HepG2 (cell line): ENCODE measurements around the gene SCYGR8. TPM values are rescaled to one million over a fixed set of nuclear protein-coding genes. Genes with fewer than 3 reads are reported as not detected.
A peak's percentile ranks its signal among the peaks of the same experiment; 100 is the strongest.

Experiments
- CCAR2 ChIP-seq: fragments of 200-400 bp; formaldehyde crosslinking; optimal IDR thresholded peaks from 2 replicates; pipeline ENCODE3; 2018; ENCODE audit warnings: low read depth, mild to moderate bottlenecking, low read length, moderate library complexity
- CEBPB ChIP-seq: IDR thresholded peaks from 2 replicates; pipeline ENCODE4 v1.6.1; 2011; ENCODE audit warnings: low read depth, low read length, improper control_type of control experiment, borderline replicate concordance
- CEBPG ChIP-seq: IDR thresholded peaks from 2 replicates; pipeline ENCODE4 v1.6.1; 2016
- HIC2 ChIP-seq: sonication (generic); formaldehyde crosslinking; IDR thresholded peaks from 2 replicates; pipeline ENCODE4 v1.9.0; 2022; ENCODE audit warnings: low read depth, missing genetic modification reagents
- ZFP62 ChIP-seq: sonication (generic); formaldehyde crosslinking; IDR thresholded peaks from 2 replicates; pipeline ENCODE4 v1.4.0; 2020; ENCODE audit warnings: missing genetic modification reagents
- ZNF143 ChIP-seq: sonication (generic); formaldehyde crosslinking; IDR thresholded peaks from 2 replicates; pipeline ENCODE4 v1.4.0; 2020; ENCODE audit warnings: missing genetic modification reagents
- ZNF274 ChIP-seq: sonication (generic); formaldehyde crosslinking; IDR thresholded peaks from 2 replicates; pipeline ENCODE4 v1.5.1; 2020; ENCODE audit warnings: mild to moderate bottlenecking, missing genetic modification reagents
- ZNF460 ChIP-seq: sonication (generic); formaldehyde crosslinking; IDR thresholded peaks from 2 replicates; pipeline ENCODE4 v1.5.1; 2020; ENCODE audit warnings: missing genetic modification reagents, mild to moderate bottlenecking, borderline replicate concordance
- ZNF615 ChIP-seq: sonication (generic); formaldehyde crosslinking; IDR thresholded peaks from 2 replicates; pipeline ENCODE4 v1.5.0; 2020; ENCODE audit warnings: mild to moderate bottlenecking, missing genetic modification reagents, borderline replicate concordance
- ZNF652 ChIP-seq: IDR thresholded peaks from 2 replicates; pipeline ENCODE4 v1.6.1; 2016; ENCODE audit warnings: low read depth, borderline replicate concordance
- ZNF781 ChIP-seq: sonication (generic); formaldehyde crosslinking; IDR thresholded peaks from 2 replicates; pipeline ENCODE4 v1.5.1; 2020; ENCODE audit warnings: borderline replicate concordance, mild to moderate bottlenecking, missing genetic modification reagents; ENCODE audit errors: not compliant biosample characterization
- ZNF883 ChIP-seq: sonication (generic); formaldehyde crosslinking; IDR thresholded peaks from 2 replicates; pipeline ENCODE4 v1.5.1; 2020; ENCODE audit warnings: mild to moderate bottlenecking, missing genetic modification reagents; ENCODE audit errors: not compliant biosample characterization
- ZSCAN21 ChIP-seq: sonication (generic); formaldehyde crosslinking; IDR thresholded peaks from 2 replicates; pipeline ENCODE4 v1.8.0; 2022; ENCODE audit warnings: mild to moderate bottlenecking, missing genetic modification reagents, moderate library complexity, borderline replicate concordance
- polyA plus RNA-seq, 8 experiments: library from polyadenylated mRNA; depleted of rRNA in 3 of 8; stranded (reverse) in 7 of 8; unstranded in 1 of 8; fragments of >200 nt; fragmentation: Illumina TruSeq in 4 of 8; extraction: Trizol in 4 of 8; gene quantifications; 2 replicates each; pipeline versions ENCODE4 v1.2.1 to v1.2.3, GENCODE V29; 2011 to 2016; ENCODE audit warnings: low read depth in 4 of 8, missing spikeins in 1 of 8, mixed read lengths in 1 of 8; ENCODE audit not compliant: insufficient read depth in 1 of 8
- total RNA-seq, 5 experiments: library from RNA; depleted of rRNA; stranded (reverse); fragments of >200 nt; fragmentation: Illumina TruSeq; extraction: Trizol; gene quantifications; 2 replicates each; pipeline ENCODE4 v1.2.3, GENCODE V29; 2016; ENCODE audit warnings: low read depth in 1 of 5
- TF ChIP-seq, protein P1 (sequence below): sonication (generic); formaldehyde crosslinking; IDR thresholded peaks from 2 replicates; pipeline ENCODE4 v1.5.1; 2020; ENCODE audit warnings: missing genetic modification reagents, mild to moderate bottlenecking, borderline replicate concordance
- TF ChIP-seq, protein P2 (sequence below): sonication (generic); formaldehyde crosslinking; IDR thresholded peaks from 2 replicates; pipeline ENCODE4 v1.4.0; 2020; ENCODE audit warnings: mild to moderate bottlenecking, missing genetic modification reagents, borderline replicate concordance
- TF ChIP-seq, protein P3 (sequence below): sonication (generic); formaldehyde crosslinking; IDR thresholded peaks from 2 replicates; pipeline ENCODE4 v1.9.0; 2021; ENCODE audit warnings: missing genetic modification reagents, mild to moderate bottlenecking, borderline replicate concordance
- TF ChIP-seq, protein P4 (sequence below): sonication (generic); formaldehyde crosslinking; IDR thresholded peaks from 2 replicates; pipeline ENCODE4 v1.9.0; 2021; ENCODE audit warnings: missing genetic modification reagents, borderline replicate concordance

Gene SCYGR8
- total and polyA plus RNA-seq, 2 of the 13 experiments (the other 11 are each of a cell fraction or from before 2014, with no cell fraction given): not detected

DNA sequence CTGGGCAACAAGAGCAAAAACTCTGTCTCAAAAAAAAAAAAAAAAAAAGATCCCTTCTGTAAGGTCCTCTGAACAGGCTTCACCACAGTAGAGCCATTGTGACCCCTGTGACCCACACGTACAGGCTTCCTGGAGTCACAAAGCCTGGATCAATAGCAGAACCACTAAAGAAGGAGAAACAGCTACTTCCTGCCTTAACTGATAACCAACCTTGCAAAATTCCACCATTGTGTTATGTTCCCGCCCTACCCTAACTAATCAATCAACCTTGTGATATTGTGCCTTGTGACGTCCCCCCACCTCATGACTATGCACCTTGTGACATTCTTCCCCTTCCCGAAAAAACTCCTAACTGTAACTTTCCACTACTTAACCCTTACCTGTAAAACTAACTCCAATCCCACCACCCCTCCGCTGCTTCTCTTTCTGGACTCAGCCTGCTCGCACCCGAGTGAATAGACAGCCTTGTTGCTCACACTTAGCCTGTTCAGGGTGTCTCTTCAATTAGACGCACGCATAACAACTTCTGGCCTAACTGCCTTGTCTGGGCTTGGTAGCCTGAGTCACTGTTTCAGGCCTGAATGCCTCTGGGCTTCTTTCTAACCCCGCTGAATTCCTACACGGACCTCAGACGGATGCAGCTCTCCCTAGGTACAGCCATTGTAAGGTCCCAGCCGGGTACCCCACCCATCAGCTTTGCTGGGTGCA is 13.9 kb downstream of the SCYGR8 start (continued):
- TF ChIP-seq, protein P1, sequence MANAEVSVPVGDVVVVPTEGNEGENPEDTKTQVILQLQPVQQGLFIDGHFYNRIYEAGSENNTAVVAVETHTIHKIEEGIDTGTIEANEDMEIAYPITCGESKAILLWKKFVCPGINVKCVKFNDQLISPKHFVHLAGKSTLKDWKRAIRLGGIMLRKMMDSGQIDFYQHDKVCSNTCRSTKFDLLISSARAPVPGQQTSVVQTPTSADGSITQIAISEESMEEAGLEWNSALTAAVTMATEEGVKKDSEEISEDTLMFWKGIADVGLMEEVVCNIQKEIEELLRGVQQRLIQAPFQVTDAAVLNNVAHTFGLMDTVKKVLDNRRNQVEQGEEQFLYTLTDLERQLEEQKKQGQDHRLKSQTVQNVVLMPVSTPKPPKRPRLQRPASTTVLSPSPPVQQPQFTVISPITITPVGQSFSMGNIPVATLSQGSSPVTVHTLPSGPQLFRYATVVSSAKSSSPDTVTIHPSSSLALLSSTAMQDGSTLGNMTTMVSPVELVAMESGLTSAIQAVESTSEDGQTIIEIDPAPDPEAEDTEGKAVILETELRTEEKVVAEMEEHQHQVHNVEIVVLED (CRISPR knock-in tag): peak; percentile 31; the same call in 1 of the 2 replicates
- TF ChIP-seq ZSCAN21 (CRISPR knock-in tag) (no peak), ZNF460 (CRISPR knock-in tag) (no peak), ZNF883 (no peak), ZNF615 (CRISPR knock-in tag) (no peak), CEBPG (CRISPR knock-in tag) (peak; percentile 77), ZNF274 (CRISPR knock-in tag) (no peak), ZNF652 (CRISPR knock-in tag) (peak; percentile 94), ZNF143 (no peak), ZFP62 (no peak), CCAR2 (no peak), CEBPB (no peak), HIC2 (no peak), ZNF781 (no peak)
- TF ChIP-seq, protein P2, sequence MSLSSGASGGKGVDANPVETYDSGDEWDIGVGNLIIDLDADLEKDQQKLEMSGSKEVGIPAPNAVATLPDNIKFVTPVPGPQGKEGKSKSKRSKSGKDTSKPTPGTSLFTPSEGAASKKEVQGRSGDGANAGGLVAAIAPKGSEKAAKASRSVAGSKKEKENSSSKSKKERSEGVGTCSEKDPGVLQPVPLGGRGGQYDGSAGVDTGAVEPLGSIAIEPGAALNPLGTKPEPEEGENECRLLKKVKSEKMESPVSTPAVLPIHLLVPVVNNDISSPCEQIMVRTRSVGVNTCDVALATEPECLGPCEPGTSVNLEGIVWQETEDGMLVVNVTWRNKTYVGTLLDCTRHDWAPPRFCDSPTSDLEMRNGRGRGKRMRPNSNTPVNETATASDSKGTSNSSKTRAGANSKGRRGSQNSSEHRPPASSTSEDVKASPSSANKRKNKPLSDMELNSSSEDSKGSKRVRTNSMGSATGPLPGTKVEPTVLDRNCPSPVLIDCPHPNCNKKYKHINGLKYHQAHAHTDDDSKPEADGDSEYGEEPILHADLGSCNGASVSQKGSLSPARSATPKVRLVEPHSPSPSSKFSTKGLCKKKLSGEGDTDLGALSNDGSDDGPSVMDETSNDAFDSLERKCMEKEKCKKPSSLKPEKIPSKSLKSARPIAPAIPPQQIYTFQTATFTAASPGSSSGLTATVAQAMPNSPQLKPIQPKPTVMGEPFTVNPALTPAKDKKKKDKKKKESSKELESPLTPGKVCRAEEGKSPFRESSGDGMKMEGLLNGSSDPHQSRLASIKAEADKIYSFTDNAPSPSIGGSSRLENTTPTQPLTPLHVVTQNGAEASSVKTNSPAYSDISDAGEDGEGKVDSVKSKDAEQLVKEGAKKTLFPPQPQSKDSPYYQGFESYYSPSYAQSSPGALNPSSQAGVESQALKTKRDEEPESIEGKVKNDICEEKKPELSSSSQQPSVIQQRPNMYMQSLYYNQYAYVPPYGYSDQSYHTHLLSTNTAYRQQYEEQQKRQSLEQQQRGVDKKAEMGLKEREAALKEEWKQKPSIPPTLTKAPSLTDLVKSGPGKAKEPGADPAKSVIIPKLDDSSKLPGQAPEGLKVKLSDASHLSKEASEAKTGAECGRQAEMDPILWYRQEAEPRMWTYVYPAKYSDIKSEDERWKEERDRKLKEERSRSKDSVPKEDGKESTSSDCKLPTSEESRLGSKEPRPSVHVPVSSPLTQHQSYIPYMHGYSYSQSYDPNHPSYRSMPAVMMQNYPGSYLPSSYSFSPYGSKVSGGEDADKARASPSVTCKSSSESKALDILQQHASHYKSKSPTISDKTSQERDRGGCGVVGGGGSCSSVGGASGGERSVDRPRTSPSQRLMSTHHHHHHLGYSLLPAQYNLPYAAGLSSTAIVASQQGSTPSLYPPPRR (CRISPR knock-in tag): peak; percentile 72; the same call in 1 of the 2 replicates
- TF ChIP-seq, protein P3, sequence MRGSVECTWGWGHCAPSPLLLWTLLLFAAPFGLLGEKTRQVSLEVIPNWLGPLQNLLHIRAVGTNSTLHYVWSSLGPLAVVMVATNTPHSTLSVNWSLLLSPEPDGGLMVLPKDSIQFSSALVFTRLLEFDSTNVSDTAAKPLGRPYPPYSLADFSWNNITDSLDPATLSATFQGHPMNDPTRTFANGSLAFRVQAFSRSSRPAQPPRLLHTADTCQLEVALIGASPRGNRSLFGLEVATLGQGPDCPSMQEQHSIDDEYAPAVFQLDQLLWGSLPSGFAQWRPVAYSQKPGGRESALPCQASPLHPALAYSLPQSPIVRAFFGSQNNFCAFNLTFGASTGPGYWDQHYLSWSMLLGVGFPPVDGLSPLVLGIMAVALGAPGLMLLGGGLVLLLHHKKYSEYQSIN: no peak
- TF ChIP-seq, protein P4, sequence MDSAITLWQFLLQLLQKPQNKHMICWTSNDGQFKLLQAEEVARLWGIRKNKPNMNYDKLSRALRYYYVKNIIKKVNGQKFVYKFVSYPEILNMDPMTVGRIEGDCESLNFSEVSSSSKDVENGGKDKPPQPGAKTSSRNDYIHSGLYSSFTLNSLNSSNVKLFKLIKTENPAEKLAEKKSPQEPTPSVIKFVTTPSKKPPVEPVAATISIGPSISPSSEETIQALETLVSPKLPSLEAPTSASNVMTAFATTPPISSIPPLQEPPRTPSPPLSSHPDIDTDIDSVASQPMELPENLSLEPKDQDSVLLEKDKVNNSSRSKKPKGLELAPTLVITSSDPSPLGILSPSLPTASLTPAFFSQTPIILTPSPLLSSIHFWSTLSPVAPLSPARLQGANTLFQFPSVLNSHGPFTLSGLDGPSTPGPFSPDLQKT: no peak
